GM23338 (cell line): ENCODE measurements around the gene SLC20A1.

Experiments used
- CREB1 ChIP-seq: fragments of 250-450 bp; sonication (Bioruptor Pico); IDR thresholded peaks from 2 replicates; pipeline ENCODE4 v1.5.0; 2020; ENCODE audit warnings: low read depth, mild to moderate bottlenecking, moderate library complexity
- EZH2 ChIP-seq: fragments of 200-600 bp; sonication (generic); IDR thresholded peaks from one replicate; pipeline ENCODE4 v1.8.0; 2017; ENCODE audit warnings: antibody characterized with exemption, mild to moderate bottlenecking, low read depth; ENCODE audit not compliant: unreplicated experiment
- EZH2phosphoT487 ChIP-seq: fragments of 200-600 bp; sonication (generic); IDR thresholded peaks from one replicate; pipeline ENCODE4 v1.8.1; 2018; ENCODE audit warnings: antibody characterized with exemption; ENCODE audit not compliant: unreplicated experiment
- JUNB ChIP-seq: IDR thresholded peaks from one replicate; pipeline ENCODE4 v1.6.1; 2016; ENCODE audit warnings: antibody characterized with exemption; ENCODE audit not compliant: unreplicated experiment
- NANOG ChIP-seq: IDR thresholded peaks from 2 replicates; pipeline ENCODE4 v1.6.1; 2016; ENCODE audit warnings: antibody characterized with exemption, borderline replicate concordance
- POLR2AphosphoS5 ChIP-seq: IDR thresholded peaks from 2 replicates; pipeline ENCODE4 v1.6.1; 2016; ENCODE audit warnings: antibody characterized with exemption, low read depth
- STAT1 ChIP-seq: IDR thresholded peaks from one replicate; pipeline ENCODE4 v1.6.1; 2016; ENCODE audit warnings: antibody characterized with exemption; ENCODE audit not compliant: unreplicated experiment
- ZNF114 ChIP-seq: fragments of 250-450 bp; sonication (Bioruptor Pico); IDR thresholded peaks from 2 replicates; pipeline ENCODE4 v1.5.0; 2020; ENCODE audit warnings: mild to moderate bottlenecking, moderate library complexity
- TF ChIP-seq, protein P1 (sequence below), 2 experiments: fragments of 200-600 bp in 1 of 2; sonication (generic) in 1 of 2; conservative IDR thresholded peaks; 2 replicates each; pipeline versions ENCODE4 v1.5.1 to v1.6.1; 2016 to 2017; ENCODE audit warnings: antibody characterized with exemption in 2 of 2, low read depth in 2 of 2, mild to moderate bottlenecking in 2 of 2, moderate library complexity in 1 of 2
- TF ChIP-seq, protein P2 (sequence below): IDR thresholded peaks from one replicate; pipeline ENCODE4 v1.6.1; 2018; ENCODE audit warnings: antibody characterized with exemption; ENCODE audit not compliant: unreplicated experiment
- TF ChIP-seq, protein P3 (sequence below): IDR thresholded peaks from 2 replicates; pipeline ENCODE4 v1.6.1; 2016; ENCODE audit warnings: antibody characterized with exemption
- TF ChIP-seq, protein P4 (sequence below): fragments of 250-450 bp; sonication (Bioruptor Pico); IDR thresholded peaks from 2 replicates; pipeline ENCODE4 v1.5.0; 2020; ENCODE audit warnings: mild to moderate bottlenecking, moderate library complexity

DNA sequence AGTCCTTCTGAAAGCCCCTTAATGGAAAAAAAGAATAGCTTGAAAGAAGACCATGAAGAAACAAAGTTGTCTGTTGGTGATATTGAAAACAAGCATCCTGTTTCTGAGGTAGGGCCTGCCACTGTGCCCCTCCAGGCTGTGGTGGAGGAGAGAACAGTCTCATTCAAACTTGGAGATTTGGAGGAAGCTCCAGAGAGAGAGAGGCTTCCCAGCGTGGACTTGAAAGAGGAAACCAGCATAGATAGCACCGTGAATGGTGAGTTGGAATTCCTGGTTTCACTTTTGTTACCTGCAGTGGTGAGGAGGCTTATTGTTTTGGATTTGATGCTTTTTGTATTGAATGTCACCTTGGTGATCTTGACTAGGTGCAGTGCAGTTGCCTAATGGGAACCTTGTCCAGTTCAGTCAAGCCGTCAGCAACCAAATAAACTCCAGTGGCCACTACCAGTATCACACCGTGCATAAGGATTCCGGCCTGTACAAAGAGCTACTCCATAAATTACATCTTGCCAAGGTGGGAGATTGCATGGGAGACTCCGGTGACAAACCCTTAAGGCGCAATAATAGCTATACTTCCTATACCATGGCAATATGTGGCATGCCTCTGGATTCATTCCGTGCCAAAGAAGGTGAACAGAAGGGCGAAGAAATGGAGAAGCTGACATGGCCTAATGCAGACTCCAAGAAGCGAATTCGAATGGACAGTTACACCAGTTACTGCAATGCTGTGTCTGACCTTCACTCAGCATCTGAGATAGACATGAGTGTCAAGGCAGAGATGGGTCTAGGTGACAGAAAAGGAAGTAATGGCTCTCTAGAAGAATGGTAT lies 13.3 kb downstream of the SLC20A1 start:
- TF ChIP-seq POLR2AphosphoS5 (no peak), EZH2 (no peak), STAT1 (no peak), ZNF114 (CRISPR knock-in tag) (no peak), EZH2phosphoT487 (no peak), CREB1 (CRISPR knock-in tag) (no peak), JUNB (no peak), NANOG (no peak)
- TF ChIP-seq, protein P1, sequence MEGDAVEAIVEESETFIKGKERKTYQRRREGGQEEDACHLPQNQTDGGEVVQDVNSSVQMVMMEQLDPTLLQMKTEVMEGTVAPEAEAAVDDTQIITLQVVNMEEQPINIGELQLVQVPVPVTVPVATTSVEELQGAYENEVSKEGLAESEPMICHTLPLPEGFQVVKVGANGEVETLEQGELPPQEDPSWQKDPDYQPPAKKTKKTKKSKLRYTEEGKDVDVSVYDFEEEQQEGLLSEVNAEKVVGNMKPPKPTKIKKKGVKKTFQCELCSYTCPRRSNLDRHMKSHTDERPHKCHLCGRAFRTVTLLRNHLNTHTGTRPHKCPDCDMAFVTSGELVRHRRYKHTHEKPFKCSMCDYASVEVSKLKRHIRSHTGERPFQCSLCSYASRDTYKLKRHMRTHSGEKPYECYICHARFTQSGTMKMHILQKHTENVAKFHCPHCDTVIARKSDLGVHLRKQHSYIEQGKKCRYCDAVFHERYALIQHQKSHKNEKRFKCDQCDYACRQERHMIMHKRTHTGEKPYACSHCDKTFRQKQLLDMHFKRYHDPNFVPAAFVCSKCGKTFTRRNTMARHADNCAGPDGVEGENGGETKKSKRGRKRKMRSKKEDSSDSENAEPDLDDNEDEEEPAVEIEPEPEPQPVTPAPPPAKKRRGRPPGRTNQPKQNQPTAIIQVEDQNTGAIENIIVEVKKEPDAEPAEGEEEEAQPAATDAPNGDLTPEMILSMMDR (conservative IDR thresholded peaks at IDR 0.05; ENCODE audit: low read depth in 2 of 2): no peak
- TF ChIP-seq, protein P2, sequence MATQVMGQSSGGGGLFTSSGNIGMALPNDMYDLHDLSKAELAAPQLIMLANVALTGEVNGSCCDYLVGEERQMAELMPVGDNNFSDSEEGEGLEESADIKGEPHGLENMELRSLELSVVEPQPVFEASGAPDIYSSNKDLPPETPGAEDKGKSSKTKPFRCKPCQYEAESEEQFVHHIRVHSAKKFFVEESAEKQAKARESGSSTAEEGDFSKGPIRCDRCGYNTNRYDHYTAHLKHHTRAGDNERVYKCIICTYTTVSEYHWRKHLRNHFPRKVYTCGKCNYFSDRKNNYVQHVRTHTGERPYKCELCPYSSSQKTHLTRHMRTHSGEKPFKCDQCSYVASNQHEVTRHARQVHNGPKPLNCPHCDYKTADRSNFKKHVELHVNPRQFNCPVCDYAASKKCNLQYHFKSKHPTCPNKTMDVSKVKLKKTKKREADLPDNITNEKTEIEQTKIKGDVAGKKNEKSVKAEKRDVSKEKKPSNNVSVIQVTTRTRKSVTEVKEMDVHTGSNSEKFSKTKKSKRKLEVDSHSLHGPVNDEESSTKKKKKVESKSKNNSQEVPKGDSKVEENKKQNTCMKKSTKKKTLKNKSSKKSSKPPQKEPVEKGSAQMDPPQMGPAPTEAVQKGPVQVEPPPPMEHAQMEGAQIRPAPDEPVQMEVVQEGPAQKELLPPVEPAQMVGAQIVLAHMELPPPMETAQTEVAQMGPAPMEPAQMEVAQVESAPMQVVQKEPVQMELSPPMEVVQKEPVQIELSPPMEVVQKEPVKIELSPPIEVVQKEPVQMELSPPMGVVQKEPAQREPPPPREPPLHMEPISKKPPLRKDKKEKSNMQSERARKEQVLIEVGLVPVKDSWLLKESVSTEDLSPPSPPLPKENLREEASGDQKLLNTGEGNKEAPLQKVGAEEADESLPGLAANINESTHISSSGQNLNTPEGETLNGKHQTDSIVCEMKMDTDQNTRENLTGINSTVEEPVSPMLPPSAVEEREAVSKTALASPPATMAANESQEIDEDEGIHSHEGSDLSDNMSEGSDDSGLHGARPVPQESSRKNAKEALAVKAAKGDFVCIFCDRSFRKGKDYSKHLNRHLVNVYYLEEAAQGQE: no peak
- TF ChIP-seq, protein P3, sequence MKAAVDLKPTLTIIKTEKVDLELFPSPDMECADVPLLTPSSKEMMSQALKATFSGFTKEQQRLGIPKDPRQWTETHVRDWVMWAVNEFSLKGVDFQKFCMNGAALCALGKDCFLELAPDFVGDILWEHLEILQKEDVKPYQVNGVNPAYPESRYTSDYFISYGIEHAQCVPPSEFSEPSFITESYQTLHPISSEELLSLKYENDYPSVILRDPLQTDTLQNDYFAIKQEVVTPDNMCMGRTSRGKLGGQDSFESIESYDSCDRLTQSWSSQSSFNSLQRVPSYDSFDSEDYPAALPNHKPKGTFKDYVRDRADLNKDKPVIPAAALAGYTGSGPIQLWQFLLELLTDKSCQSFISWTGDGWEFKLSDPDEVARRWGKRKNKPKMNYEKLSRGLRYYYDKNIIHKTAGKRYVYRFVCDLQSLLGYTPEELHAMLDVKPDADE: no peak
- TF ChIP-seq, protein P4, sequence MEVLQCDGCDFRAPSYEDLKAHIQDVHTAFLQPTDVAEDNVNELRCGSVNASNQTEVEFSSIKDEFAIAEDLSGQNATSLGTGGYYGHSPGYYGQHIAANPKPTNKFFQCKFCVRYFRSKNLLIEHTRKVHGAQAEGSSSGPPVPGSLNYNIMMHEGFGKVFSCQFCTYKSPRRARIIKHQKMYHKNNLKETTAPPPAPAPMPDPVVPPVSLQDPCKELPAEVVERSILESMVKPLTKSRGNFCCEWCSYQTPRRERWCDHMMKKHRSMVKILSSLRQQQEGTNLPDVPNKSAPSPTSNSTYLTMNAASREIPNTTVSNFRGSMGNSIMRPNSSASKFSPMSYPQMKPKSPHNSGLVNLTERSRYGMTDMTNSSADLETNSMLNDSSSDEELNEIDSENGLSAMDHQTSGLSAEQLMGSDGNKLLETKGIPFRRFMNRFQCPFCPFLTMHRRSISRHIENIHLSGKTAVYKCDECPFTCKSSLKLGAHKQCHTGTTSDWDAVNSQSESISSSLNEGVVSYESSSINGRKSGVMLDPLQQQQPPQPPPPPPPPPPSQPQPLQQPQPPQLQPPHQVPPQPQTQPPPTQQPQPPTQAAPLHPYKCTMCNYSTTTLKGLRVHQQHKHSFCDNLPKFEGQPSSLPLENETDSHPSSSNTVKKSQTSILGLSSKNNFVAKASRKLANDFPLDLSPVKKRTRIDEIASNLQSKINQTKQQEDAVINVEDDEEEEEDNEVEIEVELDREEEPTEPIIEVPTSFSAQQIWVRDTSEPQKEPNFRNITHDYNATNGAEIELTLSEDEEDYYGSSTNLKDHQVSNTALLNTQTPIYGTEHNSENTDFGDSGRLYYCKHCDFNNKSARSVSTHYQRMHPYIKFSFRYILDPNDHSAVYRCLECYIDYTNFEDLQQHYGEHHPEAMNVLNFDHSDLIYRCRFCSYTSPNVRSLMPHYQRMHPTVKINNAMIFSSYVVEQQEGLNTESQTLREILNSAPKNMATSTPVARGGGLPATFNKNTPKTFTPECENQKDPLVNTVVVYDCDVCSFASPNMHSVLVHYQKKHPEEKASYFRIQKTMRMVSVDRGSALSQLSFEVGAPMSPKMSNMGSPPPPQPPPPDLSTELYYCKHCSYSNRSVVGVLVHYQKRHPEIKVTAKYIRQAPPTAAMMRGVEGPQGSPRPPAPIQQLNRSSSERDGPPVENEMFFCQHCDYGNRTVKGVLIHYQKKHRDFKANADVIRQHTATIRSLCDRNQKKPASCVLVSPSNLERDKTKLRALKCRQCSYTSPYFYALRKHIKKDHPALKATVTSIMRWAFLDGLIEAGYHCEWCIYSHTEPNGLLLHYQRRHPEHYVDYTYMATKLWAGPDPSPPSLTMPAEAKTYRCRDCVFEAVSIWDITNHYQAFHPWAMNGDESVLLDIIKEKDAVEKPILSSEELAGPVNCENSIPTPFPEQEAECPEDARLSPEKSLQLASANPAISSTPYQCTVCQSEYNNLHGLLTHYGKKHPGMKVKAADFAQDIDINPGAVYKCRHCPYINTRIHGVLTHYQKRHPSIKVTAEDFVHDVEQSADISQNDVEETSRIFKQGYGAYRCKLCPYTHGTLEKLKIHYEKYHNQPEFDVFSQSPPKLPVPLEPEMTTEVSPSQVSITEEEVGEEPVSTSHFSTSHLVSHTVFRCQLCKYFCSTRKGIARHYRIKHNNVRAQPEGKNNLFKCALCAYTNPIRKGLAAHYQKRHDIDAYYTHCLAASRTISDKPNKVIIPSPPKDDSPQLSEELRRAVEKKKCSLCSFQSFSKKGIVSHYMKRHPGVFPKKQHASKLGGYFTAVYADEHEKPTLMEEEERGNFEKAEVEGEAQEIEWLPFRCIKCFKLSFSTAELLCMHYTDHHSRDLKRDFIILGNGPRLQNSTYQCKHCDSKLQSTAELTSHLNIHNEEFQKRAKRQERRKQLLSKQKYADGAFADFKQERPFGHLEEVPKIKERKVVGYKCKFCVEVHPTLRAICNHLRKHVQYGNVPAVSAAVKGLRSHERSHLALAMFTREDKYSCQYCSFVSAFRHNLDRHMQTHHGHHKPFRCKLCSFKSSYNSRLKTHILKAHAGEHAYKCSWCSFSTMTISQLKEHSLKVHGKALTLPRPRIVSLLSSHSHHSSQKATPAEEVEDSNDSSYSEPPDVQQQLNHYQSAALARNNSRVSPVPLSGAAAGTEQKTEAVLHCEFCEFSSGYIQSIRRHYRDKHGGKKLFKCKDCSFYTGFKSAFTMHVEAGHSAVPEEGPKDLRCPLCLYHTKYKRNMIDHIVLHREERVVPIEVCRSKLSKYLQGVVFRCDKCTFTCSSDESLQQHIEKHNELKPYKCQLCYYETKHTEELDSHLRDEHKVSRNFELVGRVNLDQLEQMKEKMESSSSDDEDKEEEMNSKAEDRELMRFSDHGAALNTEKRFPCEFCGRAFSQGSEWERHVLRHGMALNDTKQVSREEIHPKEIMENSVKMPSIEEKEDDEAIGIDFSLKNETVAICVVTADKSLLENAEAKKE (CRISPR knock-in tag): no peak
